Ovary (tissue), 3 donors: ENCODE measurements around the gene EXOC3.

ENCODE experiments used
- POLR2A ChIP-seq: fragments of 450-650 bp; IDR thresholded peaks from one replicate; pipeline ENCODE4 v1.6.1; 2017; ENCODE audit warnings: antibody characterized with exemption, mild to moderate bottlenecking, moderate library complexity
- TF ChIP-seq, protein P1 (sequence below), 3 donors: fragments of 450-650 bp in 2 of 3; fragments of 200-600 bp in 1 of 3; IDR thresholded peaks; one replicate each; pipeline versions ENCODE4 v1.5.1 to v1.8.0; 2016 to 2022; ENCODE audit warnings: antibody characterized with exemption in 3 of 3, mild to moderate bottlenecking in 1 of 3
- donor health status: DM: no; HTN: no; CAD: no.

- TF ChIP-seq, protein P1, sequence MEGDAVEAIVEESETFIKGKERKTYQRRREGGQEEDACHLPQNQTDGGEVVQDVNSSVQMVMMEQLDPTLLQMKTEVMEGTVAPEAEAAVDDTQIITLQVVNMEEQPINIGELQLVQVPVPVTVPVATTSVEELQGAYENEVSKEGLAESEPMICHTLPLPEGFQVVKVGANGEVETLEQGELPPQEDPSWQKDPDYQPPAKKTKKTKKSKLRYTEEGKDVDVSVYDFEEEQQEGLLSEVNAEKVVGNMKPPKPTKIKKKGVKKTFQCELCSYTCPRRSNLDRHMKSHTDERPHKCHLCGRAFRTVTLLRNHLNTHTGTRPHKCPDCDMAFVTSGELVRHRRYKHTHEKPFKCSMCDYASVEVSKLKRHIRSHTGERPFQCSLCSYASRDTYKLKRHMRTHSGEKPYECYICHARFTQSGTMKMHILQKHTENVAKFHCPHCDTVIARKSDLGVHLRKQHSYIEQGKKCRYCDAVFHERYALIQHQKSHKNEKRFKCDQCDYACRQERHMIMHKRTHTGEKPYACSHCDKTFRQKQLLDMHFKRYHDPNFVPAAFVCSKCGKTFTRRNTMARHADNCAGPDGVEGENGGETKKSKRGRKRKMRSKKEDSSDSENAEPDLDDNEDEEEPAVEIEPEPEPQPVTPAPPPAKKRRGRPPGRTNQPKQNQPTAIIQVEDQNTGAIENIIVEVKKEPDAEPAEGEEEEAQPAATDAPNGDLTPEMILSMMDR (IDR thresholded peaks at IDR 0.05) = no peak
- TF ChIP-seq POLR2A = no peak
These were observed 25.4 kb upstream of the EXOC3 start for GRCh38 chr5:417301-418161.
